Glutamatergic neuron (in vitro differentiated cells): ENCODE measurements around the gene KIF25. TPM values are rescaled to one million over a fixed set of nuclear protein-coding genes. Genes with fewer than 3 reads are reported as not detected.

Experiments
- DNase-seq: peaks from one replicate; pipeline ENCODE4 v3.0.0; 2022
- H3K27ac Mint-ChIP-seq: one replicate; pipeline ENCODE4 v1.8.0; 2020; ENCODE audit warnings: mild to moderate bottlenecking, mixed read lengths, inconsistent platforms; ENCODE audit not compliant: unreplicated experiment
- H3K27me3 Mint-ChIP-seq: one replicate; pipeline ENCODE4 v1.8.0; 2020; ENCODE audit warnings: mild to moderate bottlenecking, moderate library complexity, mixed read lengths, inconsistent platforms; ENCODE audit not compliant: unreplicated experiment
- H3K36me3 Mint-ChIP-seq: one replicate; pipeline ENCODE4 v1.8.0; 2020; ENCODE audit warnings: mild to moderate bottlenecking, mixed read lengths, inconsistent platforms; ENCODE audit not compliant: unreplicated experiment
- H3K4me1 Mint-ChIP-seq: one replicate; pipeline ENCODE4 v1.8.0; 2020; ENCODE audit warnings: mild to moderate bottlenecking, low read depth, mixed read lengths, inconsistent platforms; ENCODE audit not compliant: unreplicated experiment
- H3K4me3 Mint-ChIP-seq: one replicate; pipeline ENCODE4 v1.8.0; 2020; ENCODE audit warnings: mild to moderate bottlenecking, mixed read lengths, inconsistent platforms; ENCODE audit not compliant: unreplicated experiment
- H3K9me3 Mint-ChIP-seq: one replicate; pipeline ENCODE4 v1.8.0; 2020; ENCODE audit warnings: mild to moderate bottlenecking, moderate library complexity, mixed read lengths, inconsistent platforms; ENCODE audit not compliant: unreplicated experiment
- total RNA-seq: library from RNA; stranded (reverse); fragmentation: NEBNext Ultra II Directional; extraction: Animal tissue kit (Norgen Biotek cat#: 25700); gene quantifications from one replicate; pipeline ENCODE4 v1.2.1, GENCODE V29; 2021; ENCODE audit not compliant: unreplicated experiment
- TF ChIP-seq, protein P1 (sequence below): fragments of 200-600 bp; sonication (generic); IDR thresholded peaks from one replicate; pipeline ENCODE4 v1.5.0; 2021; ENCODE audit not compliant: partially characterized antibody, unreplicated experiment

KIF25 gene
- total RNA-seq, 1 donor from 2014 or later: not detected

DNA sequence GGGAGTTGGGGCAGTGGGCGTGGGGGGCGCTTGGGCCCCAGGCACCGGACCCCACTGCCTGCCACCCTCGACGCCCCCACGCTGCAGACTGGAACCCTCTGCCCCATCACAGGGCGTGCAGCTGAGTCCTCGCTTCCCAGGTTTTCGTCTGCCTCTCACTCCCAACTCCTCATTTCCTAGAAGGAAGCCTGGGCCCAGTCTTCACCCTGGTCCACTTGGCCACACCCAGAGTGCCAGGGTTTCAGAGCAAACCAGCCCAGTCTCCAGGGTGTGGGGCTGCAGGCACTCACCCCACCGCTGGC is 51.2 kb downstream of the KIF25 start:
- Mint-ChIP-seq H3K9me3 (peaks cover 5% of the 10 kb centered on the region), H3K27ac (no peak overlapping the region), H3K27me3 (no peaks in the 10 kb centered on the region), H3K36me3 (no peaks in the 10 kb centered on the region), H3K4me1 (peaks cover 4% of the 10 kb centered on the region), H3K4me3 (no peak overlapping the region)
- TF ChIP-seq, protein P1, sequence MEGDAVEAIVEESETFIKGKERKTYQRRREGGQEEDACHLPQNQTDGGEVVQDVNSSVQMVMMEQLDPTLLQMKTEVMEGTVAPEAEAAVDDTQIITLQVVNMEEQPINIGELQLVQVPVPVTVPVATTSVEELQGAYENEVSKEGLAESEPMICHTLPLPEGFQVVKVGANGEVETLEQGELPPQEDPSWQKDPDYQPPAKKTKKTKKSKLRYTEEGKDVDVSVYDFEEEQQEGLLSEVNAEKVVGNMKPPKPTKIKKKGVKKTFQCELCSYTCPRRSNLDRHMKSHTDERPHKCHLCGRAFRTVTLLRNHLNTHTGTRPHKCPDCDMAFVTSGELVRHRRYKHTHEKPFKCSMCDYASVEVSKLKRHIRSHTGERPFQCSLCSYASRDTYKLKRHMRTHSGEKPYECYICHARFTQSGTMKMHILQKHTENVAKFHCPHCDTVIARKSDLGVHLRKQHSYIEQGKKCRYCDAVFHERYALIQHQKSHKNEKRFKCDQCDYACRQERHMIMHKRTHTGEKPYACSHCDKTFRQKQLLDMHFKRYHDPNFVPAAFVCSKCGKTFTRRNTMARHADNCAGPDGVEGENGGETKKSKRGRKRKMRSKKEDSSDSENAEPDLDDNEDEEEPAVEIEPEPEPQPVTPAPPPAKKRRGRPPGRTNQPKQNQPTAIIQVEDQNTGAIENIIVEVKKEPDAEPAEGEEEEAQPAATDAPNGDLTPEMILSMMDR: no peak
- no peak for DNase-seq

DNA sequence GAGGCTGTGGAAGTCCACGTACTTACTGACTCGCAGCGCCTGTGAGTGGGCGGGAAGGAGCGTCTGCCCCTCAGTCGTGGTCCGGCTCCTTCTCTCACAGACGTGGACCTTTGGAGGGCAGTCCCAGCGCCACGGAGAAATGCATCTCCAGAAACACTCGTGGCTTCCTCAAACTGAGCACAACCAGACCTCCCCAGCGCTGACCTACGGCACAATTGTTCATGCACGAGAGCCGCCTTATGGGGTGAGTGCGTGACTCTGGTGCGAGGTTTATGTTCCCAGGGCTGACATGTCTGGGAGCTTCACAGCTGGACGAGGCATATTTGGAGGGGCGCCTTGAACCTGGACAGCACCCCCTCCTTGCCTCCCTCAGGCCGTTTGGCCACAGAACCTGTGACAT is 51.8 kb downstream of the KIF25 start:
- Mint-ChIP-seq H3K9me3 (peaks cover 5% of the 10 kb centered on the region), H3K4me3 (no peak overlapping the region), H3K27me3 (no peaks in the 10 kb centered on the region), H3K36me3 (no peaks in the 10 kb centered on the region), H3K4me1 (peaks cover 4% of the 10 kb centered on the region), H3K27ac (no peak overlapping the region)
- DNase-seq: no peak
- TF ChIP-seq, protein P1: no peak

- TF ChIP-seq, protein P1: no peak
Observed at GRCh38 chr6:168049706-168050224, 52.3 kb downstream of the KIF25 start.

GRCh38 chr6:168050225-168050880 is 52.9 kb downstream of the KIF25 start:
- Mint-ChIP-seq H3K27me3 (no peaks in the 10 kb centered on the region), H3K36me3 (no peaks in the 10 kb centered on the region), H3K4me1 (peaks cover 4% of the 10 kb centered on the region), H3K9me3 (peaks cover 5% of the 10 kb centered on the region), H3K4me3 (no peak overlapping the region), H3K27ac (no peak overlapping the region)
- TF ChIP-seq, protein P1: no peak
- DNase-seq: peak; percentile 53

More at GRCh38 chr6:168049706-168050224, 52.3 kb downstream of the KIF25 start:
- H3K27ac Mint-ChIP-seq: no peak overlapping the region
- H3K4me3 Mint-ChIP-seq: no peak overlapping the region
- H3K9me3 Mint-ChIP-seq: peaks cover 5% of the 10 kb centered on the region
- no peak for DNase-seq
- H3K36me3 Mint-ChIP-seq: no peaks in the 10 kb centered on the region
- H3K4me1 Mint-ChIP-seq: peaks cover 4% of the 10 kb centered on the region
- H3K27me3 Mint-ChIP-seq: no peaks in the 10 kb centered on the region

GRCh38 chr6:168050881-168051586 is 53.6 kb downstream of the KIF25 start:
- peak; percentile 27 for DNase-seq
- Mint-ChIP-seq H3K27me3 (no peaks in the 10 kb centered on the region), H3K4me3 (no peak overlapping the region), H3K36me3 (no peaks in the 10 kb centered on the region), H3K9me3 (peaks cover 5% of the 10 kb centered on the region), H3K4me1 (peaks cover under 1% of the 10 kb centered on the region), H3K27ac (no peak overlapping the region)
- TF ChIP-seq, protein P1: no peak
